Stimulated activated CD4-positive, alpha-beta T cell treated with anti-CD3 and anti-CD28 coated beads, Interleukin-1b, Interleukin-23, amount 100 ng/mL, for 1 hour (primary cell): ENCODE data around the gene TMEM51.
"Not testable (repeated sequence)": the region's sequence is repeated elsewhere in the genome, so short reads cannot be mapped to it uniquely, and the experiment has no call there.

Experiments used
- DNase-seq, 2 donors: peaks; one replicate each; pipeline ENCODE4 v3.0.0-alpha.2; 2020; ENCODE audit warnings: low read depth in 2 of 2

The TMEM51 gene

GRCh38 chr1:15154480-15155036 lies 1.0 kb downstream of the TMEM51 start:
- DNase-seq: no peak

- DNase-seq: no peak
Observed at GRCh38 chr1:15155191-15155590, 1.6 kb downstream of the TMEM51 start.

DNA sequence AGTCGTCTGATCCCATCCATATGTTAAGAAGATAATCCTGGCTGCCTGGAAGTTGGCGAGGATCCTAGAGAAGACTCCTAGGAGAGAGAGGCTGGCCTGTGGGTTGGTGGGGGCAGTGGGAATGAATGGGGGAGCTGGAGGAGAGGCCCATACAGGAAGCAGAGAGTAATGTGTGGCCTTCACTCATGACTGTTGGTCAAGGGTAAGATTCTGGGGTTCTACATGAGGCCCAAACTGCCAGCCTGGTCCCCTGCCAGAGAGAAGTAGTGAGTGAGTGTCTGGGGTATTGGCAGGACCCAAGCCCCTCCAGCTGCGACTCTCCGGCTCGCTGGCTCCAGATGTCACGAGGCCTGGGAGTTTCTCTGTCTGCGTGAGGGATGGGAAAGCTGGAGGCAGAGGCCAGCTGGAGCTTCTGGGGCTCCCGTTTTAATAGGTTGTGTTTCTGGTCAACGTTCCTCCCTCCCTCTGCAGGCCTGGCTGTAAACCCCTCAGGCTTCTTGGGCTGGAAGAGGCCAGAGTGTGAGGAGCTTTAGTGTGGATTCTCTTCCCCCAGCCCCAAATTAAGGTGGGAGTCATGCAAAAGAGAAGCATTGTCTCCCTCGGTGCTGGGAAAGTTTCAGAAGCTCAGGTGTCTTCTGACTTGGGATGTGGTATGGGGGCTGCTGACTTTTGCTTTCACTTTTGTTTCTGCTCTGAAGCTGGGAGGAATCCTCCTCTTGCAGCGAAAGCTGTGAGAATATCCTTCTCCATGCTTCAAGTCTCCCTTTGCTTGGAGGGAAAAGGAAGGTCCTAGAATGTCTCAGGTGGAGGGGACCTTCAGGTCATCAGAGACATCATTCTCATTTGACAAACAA lies 2.6 kb downstream of the TMEM51 start:
- DNase-seq: no peak

GRCh38 chr1:15156807-15157380 lies 3.3 kb downstream of the TMEM51 start:
- no peak for DNase-seq

- DNase-seq: no peak
Observed at GRCh38 chr1:15157524-15158399, 4.2 kb downstream of the TMEM51 start.

DNA sequence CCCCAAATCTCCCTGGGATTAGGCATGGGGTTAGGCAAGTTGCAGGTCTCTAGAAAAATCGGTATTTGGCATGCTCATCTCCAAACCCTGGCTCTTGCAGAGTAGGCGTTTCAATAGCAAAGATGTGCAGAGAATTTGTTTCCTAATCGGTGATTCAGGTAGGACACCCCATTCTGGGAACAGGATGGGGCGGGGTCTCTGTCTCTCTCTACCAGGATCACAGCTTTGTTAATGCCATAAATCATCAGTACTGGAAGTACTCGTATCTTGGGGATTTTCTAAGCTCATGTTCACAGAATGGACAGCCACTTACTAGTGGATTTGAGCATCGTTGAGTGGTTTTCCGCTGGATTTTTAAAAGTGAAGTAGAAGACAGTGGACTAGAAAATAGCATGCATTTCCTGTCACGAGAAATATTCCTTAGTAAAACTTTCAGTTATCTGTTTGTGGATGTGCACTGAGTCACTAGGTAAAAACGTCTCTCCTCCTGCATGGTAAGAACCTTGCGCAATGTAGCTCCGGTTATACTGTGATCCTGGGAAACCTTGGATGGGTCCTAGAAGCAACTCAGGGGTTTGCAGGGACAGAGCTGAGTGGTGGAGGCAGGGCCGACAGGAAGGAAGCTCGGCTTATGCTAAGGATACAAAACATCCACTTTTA lies 5.1 kb downstream of the TMEM51 start:
- no peak for DNase-seq

GRCh38 chr1:15159166-15159555 lies 5.6 kb downstream of the TMEM51 start:
- DNase-seq: no peak

- DNase-seq: no peak
Observed at GRCh38 chr1:15160626-15161025, 7.1 kb downstream of the TMEM51 start.

DNA sequence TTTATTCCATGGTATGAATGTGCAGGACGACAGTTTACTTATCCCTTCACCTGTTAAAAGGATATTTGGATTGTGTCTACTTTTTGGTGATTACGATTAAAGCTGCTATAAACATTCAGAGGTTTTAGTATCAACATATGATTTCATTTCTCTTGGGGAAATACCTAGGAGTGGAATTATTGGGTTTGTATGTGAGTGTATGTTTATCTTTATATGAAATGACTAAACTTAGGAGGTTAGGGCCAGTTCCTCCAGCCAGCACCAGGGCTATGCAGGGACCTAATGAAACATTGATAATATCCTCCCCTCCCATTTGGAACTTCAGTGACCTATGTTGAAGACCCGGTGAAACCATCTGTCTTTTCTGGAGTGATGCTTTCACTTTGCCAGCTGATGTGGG lies 13.8 kb downstream of the TMEM51 start:
- DNase-seq: no peak

GRCh38 chr1:15168479-15168878 lies 14.9 kb downstream of the TMEM51 start:
- no peak for DNase-seq

GRCh38 chr1:15170071-15170470 lies 16.5 kb downstream of the TMEM51 start:
- no peak for DNase-seq

DNA sequence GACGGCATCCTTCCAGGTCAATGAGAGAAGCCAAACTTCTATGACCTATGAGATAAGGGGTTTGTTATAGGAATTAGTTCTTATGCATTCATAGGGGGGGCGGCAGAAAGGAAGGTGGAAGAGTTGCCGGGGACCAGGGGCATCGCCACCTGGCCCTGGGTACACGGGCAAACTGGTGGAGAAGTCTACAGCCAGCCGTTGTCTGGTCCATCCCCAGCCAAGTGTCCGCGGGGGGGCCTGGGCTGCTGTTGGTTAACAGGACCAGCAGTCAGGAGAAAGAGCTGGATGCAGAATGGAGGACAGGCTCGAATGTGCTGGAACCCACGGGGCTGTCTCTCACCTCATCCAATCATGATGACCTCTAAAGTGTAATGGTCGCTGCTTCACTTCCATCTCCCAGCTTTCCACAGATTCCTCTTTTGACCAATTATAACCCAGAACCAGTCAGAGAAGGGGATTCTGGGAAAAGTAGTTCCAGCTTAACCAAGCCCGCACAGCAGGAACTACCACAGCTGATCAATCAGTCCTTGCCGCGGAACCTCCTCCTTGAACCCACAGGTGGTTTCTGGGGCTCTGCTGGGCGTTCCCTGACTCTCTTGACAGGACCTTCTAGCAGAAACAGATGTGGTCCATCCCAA lies 17.8 kb downstream of the TMEM51 start:
- no peak for DNase-seq

GRCh38 chr1:15172405-15173259 lies 19.1 kb downstream of the TMEM51 start:
- no peak for DNase-seq

DNA sequence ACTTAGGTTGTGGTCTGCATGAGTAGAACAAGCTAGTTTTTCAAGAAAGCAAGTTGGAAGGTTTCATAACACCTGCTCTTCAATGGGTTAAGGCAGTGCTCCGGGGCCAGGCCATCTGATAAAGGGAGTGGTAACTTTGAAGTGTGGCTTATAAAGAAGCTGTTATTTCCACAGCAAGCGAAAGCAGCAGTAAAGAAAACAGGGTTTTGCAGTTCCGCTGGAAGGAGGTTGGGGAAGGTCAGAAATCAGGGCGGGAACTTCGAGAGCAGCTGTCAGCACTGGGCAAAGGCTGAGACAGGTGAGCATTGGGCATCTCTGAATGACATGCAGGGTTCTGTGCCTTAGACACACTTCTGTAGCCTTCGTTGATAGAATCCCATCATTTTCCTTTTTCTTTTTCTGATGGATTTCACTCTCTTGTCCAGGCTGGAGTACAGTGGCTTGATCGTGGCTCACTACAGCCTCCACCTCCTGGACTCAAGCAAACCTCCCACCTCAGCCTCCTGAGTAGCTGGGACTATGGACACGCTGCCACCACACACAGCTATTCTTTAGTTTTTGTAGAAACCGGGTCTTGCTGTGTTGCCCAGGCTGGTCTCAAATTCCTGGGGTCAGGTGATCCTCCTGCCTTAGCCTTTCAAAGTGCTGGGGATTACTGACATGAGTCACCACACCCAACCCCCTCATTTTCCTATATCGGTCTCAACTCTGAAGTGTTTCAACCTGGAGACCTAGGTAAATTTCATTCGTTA lies 20.5 kb downstream of the TMEM51 start:
- DNase-seq: no peak

DNA sequence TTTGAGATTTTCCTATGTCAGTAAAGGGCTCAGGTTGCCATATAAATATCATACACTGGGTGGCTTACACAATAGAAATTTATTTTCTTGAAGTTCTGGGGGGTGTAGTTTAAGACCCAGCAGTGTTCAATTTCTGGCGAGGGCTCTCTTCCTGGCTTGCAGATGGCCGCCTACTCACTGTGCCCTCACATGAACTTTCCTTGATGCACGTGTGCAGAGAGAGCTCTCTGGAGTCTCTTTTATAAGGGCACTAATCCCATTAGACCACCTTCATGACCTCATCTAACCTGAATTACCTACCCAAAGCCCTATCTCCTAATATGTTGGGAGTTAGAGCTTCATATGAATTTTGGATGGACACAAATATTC lies 21.1 kb downstream of the TMEM51 start:
- no peak for DNase-seq

DNA sequence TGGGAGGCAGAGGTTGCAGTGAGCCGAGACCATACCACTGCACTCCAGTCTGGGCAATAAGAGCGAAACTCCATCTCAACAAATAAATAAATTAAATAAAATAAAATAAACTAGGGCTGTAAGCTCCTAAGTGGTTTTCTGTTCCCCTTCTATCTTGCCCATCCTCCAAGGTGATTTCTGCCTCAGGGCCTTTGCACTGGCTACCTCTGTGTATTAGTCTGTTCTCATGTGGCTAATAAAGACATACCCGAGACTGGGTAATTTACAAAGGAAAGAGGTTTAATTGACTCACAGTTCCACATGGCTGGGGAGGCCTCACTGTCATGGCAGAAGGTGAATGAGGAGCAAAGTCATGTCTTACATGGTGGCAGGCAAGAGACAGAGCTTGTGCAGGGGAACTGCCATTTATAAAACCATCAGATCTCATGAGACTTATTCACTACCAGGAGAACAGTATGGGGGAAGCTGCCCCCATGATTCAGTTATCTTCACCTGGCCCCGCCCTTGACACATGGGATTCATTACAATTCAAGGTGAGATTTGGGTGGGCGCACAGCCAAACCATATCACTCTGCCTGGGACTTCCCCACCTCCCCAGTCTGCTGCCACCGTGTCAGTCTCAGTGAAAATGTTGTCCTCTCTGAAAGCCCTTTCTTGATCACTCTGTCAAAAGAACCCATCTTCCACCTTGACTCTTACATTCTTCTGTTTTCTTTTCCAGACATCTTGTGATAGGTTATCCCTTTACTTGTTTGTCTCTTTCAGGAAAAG lies 22.0 kb downstream of the TMEM51 start:
- DNase-seq: not testable (repeated sequence)

DNA sequence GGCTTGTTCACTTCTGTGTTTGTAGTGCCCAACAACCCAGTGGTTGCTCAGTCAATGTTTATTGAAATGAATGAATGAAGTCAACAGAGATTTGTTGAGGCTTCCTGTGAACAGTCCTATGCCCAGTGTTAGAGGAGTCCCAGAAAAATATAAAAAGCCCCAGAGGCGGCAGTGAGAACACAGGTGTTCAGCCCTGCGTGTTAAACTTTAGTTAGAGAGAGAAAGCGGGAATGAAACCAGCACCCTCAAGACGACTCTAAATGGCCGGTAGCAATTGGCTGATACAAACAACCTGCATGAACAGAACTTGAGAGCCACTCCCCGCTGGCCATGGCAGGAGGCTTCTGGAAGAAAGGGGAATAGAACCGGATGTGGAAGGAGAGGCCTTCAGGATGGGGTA lies 22.6 kb downstream of the TMEM51 start:
- no peak for DNase-seq

DNA sequence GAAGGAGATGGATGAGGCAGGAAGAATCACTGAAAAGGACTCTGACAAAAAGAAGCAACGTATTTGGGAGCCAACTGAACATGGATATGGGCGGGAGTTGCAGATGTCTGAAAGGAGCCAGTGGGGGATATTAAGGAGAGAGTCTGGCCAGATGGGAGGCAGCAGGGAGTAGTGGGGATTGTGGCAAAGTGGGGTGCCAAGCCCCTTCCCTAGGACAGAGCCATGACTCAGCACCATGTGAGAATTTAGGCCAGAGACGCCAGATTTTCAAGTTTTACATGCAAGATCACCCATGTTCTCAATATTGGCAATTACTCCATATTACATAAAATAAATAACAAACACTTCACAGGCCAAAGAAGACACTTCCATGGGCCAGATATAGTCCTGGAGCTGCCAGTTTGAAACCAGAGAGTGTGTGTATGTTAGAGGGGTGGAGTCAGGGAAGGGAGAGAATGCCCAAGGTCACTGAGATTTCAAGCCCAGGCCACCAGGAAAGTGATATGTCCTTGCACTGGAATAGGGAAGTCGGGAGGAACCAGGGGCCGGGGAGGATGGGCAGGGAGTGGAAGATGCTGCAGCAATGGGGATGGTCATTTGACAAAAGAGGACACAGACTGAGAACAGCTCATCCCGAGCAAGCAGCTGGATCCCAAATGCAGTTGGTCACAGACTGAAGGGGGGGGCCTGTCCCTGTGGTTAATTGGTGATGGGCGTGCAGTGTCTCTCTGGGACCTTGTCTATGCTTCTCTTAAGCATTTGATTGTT lies 23.5 kb downstream of the TMEM51 start:
- DNase-seq: no peak
